Astrocyte of the cerebellum (primary cell): ENCODE measurements around the gene PIGS.
A peak's percentile ranks its signal among the peaks of the same experiment; 100 is the strongest.

Experiments
- DNase-seq: peaks from one replicate; pipeline ENCODE4 v3.0.0-alpha.2; 2011; ENCODE audit warnings: low read depth
- H3K4me3 ChIP-seq: 2 replicates; pipeline ENCODE4 v1.5.1; 2011; ENCODE audit warnings: mild to moderate bottlenecking, low read depth, low read length, moderate library complexity
- CTCF ChIP-seq: IDR thresholded peaks from 2 replicates; pipeline ENCODE4 v1.5.1; 2012; ENCODE audit warnings: low read length, low read depth, moderate library complexity, mild to moderate bottlenecking; ENCODE audit errors: missing control alignments
- in situ Hi-C: cut with HindIII; loops from 2 replicates; pipeline ENCODE4 v1.10.0; 2017; ENCODE audit warnings: low sequenced_read_pairs

PIGS gene

DNA sequence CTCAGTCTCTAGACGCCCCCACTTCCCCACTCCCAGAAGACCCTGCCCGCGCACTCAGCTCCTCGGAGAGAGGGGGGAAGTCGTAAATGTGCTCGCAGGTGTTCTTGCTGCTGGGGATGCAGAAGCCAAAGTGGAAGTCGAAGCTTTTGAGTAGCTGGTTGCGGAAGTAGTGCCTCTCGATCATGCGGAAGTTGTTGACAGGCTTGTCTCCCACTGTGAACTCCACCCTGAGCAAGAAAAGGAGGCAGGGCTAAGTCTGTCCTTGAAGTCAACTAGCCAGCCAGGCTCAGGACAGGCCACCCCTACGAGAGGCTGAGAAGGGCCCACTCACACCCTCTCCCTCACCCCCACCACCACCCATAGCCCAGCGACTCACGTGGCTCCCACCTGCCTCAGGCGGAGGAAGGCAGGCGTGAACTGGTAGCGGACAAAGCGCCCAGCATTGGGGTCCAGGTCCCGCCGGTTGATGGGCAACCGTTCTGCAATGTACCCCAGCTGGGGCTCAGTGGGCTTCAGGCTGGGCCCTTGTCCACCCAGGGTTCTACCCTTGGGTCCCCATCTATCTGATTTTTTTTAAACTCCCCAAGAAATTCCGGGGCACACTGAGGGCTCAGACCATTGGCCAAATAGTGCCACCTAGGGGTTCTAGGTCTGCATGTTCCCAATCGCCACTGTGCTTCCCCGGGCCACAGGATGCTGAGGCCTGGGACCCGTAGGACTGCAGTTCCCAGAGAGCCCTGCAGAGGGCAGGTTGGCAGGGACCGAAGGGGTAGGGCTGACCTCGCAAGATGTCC, 23.5 kb downstream of the PIGS start:
- DNase-seq, result peak; percentile 18
- H3K4me3 ChIP-seq, result no peak overlapping the region
- peak; percentile 96 for TF ChIP-seq CTCF
- in situ Hi-C loops, result loop anchor here (5.0 kb wide), 1 partner anchor 51 kb away; no protein-coding TSS in a partner anchor

- no peak for DNase-seq
- no peak overlapping the region for H3K4me3 ChIP-seq
Observed at GRCh38 chr17:28547096-28547622, 24.2 kb downstream of the PIGS start.

DNA sequence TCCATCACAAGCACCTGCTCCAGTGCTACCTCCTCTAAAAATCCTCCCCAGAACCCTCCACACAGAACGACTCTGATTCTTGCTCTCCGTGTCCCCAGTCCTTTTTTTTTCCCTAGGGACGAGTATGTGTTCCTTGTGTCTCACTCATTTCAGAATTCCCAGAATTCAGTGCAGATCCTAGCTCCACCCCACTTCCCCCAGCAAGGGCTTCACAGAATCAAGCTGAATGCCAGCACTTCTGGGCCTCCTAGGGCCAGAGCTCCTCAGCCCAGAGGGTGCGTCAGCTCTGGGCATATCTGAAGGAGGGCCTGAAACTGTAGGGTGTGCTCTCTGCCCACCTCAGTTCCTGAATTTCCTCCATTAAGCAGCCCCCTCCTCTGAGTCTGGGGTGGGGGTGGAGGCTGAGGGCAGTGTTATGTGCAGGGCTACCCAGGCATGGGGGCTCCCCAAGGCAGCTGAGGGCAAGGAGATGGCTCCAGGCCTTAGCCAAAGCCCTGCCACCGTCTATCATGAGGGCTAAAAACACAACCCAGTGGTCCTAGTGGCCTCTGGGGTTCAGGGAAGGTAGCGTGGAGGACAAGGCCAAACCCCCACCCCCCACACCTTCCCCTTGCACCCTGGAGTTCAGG, 25.4 kb downstream of the PIGS start:
- TF ChIP-seq CTCF, result no peak
- DNase-seq, result no peak
- no peak overlapping the region for H3K4me3 ChIP-seq
- in situ Hi-C loops, result loop anchor here (5.0 kb wide), 1 partner anchor 49 kb away; no protein-coding TSS in a partner anchor

More at GRCh38 chr17:28547096-28547622, 24.2 kb downstream of the PIGS start:
- TF ChIP-seq CTCF, result no peak
- in situ Hi-C loops, result loop anchor here (5.0 kb wide), 1 partner anchor 50 kb away; no protein-coding TSS in a partner anchor

GRCh38 chr17:28545141-28545503, 26.2 kb downstream of the PIGS start:
- in situ Hi-C loops, result loop anchor here (5.0 kb wide), 1 partner anchor 48 kb away; no protein-coding TSS in a partner anchor
- no peak for TF ChIP-seq CTCF
- DNase-seq, result no peak
- H3K4me3 ChIP-seq, result no peak overlapping the region

DNA sequence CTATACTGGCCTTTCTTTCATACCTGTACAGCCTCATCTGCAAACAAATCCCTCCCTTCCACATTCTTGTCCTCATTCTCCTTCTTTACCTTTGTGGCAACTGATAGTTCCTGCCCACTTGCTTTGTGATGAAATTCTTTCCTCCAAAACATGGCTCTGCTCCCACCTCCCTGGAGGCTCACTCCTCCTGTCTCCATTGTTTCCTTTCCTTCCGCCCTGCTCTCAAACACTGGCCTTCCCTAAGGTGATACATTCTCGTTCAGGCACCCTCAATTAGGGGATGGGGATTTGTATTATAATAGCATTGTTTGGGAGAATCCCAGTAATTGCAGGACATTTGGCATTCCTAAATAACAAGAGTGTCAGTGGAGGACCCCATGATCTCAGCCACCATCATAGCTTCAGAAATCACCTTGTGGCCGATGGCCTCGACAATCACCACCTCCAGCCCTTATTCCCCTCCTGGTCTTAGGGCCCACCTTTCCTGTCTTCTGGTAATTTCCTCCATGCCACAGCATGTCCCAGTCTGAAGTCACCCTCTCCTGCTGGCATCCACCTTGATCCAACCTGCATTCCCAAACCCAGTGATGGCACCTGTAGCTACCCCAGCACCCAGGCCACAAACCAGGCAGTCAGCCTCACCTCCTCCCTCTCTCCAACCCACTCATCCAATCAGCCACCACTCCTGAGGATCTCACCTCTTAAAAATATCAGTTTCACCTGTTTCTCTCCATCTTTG, 26.8 kb downstream of the PIGS start:
- in situ Hi-C loops, result loop anchor here (5.0 kb wide), 1 partner anchor 47 kb away; no protein-coding TSS in a partner anchor
- DNase-seq, result no peak
- no peak overlapping the region for H3K4me3 ChIP-seq
- no peak for TF ChIP-seq CTCF

DNA sequence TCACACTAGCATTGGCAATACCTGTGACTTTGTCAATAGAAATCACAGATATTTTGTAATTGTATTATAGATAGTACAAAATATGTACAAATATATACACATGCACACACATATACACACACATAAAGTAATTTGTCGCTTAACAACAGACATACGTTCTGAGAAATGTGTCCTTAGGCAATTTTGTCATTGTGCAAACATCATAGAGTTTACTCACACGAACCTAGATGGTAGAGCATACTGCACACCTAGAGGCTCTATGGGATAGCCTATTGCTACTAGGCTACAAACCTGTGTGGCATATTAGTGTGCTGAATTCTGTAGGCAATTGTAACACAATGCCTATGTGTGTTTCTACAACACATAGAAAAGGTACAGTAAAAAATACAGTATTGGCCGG, 29.9 kb downstream of the PIGS start:
- TF ChIP-seq CTCF, result no peak

More for the DNA sequence above, 29.9 kb downstream of the PIGS start:
- no peak overlapping the region for H3K4me3 ChIP-seq
- DNase-seq, result no peak
- in situ Hi-C loops, result no loop called here
